PC-9 (cell line): ENCODE measurements around the gene PKD1L1.

Source experiments
- CTCF ChIP-seq: fragments of 200-600 bp; sonication (generic); conservative IDR thresholded peaks from 2 replicates; pipeline ENCODE4 v1.6.1; 2017; ENCODE audit warnings: mixed run types, antibody characterized with exemption, mild to moderate bottlenecking, moderate library complexity
- EZH2 ChIP-seq: fragments of 200-600 bp; sonication (generic); IDR thresholded peaks from 2 replicates; pipeline ENCODE4 v1.8.0; 2017; ENCODE audit warnings: antibody characterized with exemption, low read depth

GRCh38 chr7:47885309-47885986 lies 62.8 kb downstream of the PKD1L1 start:
- no peak for TF ChIP-seq EZH2
- no peak for TF ChIP-seq CTCF
